Esophagus muscularis mucosa (tissue), 4 donors: ENCODE results near the gene BBLN.

Experiments
- EP300 ChIP-seq: sonication (generic); formaldehyde crosslinking; IDR thresholded peaks from one replicate; pipeline ENCODE4 v1.6.1; 2017; ENCODE audit warnings: antibody characterized with exemption
- POLR2A ChIP-seq: fragments of 450-650 bp; IDR thresholded peaks from one replicate; pipeline ENCODE4 v1.6.1; 2017; ENCODE audit warnings: antibody characterized with exemption, moderate library complexity, mild to moderate bottlenecking, low read depth
- TF ChIP-seq, protein P1 (sequence below), 3 experiments: fragments of 200-600 bp in 2 of 3; fragments of 450-650 bp in 1 of 3; sonication (generic) in 2 of 3; IDR thresholded peaks; one replicate each; pipeline ENCODE4 v1.5.1; 2017 to 2019; ENCODE audit warnings: antibody characterized with exemption in 3 of 3, mild to moderate bottlenecking in 2 of 3, moderate library complexity in 1 of 3

DNA sequence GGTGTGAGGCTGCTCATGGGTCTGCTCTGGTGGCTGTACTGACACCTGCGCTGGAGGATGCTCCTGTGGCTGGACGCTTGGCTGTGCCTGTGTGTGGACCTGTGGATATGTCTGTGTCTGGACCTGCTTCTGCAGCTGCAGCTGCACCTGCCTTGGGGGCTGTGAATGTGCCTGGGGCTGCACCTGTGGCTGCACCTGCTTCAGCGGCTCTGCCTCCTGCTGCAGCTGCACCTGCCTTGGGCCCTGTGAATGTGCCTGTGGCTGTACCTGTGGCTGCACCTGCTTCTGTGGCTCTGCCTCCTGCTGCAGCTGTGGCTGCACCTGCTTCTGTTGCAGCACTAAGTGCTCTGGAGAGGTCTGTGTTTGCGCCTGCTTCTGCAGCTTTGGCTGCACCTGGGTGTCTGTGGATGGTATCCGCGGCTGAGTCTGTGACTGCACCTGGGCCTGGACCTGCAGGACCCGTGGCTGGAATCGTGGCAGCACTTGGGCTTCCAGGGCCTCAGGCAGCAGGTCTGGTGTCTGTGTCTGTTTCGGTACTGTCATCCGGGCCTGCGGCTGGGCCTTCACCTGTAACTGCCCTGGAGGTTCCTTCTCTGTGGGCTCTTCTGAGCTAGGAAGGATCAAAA lies 18.9 kb downstream of the BBLN start:
- TF ChIP-seq, protein P1, sequence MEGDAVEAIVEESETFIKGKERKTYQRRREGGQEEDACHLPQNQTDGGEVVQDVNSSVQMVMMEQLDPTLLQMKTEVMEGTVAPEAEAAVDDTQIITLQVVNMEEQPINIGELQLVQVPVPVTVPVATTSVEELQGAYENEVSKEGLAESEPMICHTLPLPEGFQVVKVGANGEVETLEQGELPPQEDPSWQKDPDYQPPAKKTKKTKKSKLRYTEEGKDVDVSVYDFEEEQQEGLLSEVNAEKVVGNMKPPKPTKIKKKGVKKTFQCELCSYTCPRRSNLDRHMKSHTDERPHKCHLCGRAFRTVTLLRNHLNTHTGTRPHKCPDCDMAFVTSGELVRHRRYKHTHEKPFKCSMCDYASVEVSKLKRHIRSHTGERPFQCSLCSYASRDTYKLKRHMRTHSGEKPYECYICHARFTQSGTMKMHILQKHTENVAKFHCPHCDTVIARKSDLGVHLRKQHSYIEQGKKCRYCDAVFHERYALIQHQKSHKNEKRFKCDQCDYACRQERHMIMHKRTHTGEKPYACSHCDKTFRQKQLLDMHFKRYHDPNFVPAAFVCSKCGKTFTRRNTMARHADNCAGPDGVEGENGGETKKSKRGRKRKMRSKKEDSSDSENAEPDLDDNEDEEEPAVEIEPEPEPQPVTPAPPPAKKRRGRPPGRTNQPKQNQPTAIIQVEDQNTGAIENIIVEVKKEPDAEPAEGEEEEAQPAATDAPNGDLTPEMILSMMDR (IDR thresholded peaks at IDR 0.05) = no peak
- no peak for TF ChIP-seq POLR2A
- TF ChIP-seq EP300 = no peak
